ENCODE data around the gene TMEM94.
A peak's percentile ranks its signal among the peaks of the same experiment; 100 is the strongest.
"Not testable (repeated sequence)": the region's sequence is repeated elsewhere in the genome, so short reads cannot be mapped to it uniquely, and the experiment has no call there.

The TMEM94 gene

DNA sequence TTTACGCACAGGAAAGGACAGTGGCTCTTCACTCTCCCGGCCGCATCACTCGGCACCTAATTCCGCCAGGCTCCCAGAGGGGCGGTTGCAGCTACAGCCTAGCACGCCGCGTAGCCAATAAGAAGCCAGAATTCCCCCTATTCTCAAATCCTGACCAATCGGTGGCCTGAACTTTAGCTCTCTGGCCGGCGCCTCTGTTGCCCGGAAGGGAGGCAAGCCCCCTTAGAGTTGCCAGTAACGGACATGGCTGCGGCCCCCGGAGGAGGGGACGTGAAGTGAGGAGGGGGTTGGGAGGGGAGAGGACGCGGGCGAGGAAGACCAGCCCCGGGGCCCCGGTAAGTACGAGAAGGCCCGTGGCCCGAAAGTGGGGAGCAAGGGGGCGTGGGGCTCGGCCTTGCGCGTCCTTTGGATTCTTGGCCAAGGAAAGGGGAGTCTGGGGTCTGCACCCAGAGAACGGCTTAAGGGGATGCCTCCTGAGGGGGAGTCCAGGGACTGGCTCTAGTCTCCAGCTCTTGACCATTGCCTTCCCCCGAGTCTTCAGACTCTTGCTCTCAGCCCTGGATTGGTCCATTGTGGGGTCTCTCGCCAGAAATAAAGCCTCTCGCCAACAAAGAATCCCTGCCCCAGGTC lies at the start of gene TMEM94:
Gene TMEM94, plus strand, starts transcription at position 219 of the 630 bp plus-strand sequence. CDS start 15,271 bp downstream, outside the sequence.
- DNase-seq (ENCODE audit: low spot score): peak; percentile 98

DNA sequence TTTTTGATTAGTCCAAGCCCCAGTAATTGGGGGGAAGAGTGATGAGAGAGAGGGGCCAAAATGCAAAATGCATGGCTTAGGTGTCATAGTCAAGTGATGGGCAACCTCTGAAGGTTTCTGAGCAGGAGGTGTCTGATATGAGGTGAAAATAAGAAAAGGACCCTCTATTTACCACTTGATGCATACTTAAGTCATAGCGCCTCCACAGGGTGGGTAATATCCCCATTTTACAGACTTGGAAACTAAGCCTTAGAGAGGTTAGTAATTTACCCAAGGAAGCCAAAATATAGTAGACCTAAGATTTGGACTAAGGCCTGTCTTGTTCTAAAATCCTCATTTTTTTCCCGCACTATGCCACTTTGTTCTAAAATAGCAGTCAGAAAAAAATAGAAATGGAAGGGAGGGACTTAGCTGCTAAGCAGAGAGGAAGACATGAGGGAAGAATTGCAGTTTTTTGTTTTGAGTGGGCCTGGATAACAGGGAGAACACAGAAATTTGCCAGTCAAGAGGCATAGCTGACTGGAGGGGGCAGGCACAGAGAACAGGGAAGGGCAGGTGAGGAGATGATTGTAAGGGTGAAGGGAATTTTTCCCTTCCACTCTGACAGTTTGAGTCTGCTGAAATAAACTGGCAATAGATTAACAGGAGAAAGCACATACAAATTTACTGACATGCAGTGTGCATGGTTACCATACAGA lies 48.6 kb upstream of the TMEM94 start:
- DNase-seq (ENCODE audit: low spot score): no peak

DNA sequence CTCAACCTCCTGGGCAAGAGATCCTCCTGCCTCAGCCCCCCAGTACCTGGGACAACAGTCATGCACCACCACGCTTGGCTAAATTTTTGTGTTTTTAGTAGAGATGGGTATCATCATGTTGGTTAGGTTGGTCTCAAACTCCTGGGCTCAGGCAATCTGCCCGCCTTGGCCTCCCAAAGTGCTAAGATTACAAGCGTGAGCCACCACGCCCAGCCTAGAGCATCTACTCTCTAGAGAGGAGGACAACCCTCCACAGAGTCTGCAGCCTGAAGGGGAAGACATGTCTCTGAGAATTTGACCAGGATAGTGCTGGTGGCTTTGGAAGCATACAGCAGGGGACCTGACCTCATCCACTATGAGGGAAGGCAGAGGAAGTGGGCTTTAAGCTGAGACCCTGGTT lies 46.3 kb upstream of the TMEM94 start:
- no peak for DNase-seq (ENCODE audit: low spot score)

DNA sequence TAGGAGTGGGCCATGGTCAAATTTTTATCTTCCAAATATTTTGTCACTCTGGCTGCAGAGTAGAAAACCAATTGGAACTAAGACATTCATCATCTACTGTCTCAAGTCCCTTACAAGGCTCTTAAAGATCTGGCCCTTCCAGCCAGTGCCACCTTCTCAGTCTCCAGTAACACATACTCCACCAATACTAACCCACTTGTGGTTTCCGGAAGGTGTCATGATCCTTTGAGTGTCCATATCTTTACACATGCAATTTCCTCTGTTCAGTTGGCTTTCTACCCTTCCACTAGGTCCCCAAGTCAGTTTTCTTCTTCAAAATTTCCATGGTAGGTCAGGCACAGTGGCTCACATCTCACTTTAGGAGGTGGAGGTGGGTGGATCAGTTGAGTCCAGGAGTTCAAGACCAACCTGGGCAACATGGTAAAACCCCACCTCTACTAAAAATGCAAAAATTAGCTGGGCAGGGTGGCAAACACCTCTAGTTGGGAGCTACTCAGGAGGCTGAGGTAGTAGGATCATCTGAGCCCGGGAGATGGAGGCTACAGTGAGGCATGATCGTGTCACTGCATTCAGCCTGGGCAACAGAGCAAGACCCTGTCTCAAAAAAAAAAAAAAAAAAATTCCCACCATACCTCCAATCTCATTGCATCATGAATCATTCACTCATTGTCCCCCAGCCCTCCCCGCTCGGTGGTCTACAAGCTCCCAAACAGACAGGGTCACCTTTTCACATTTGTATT lies 44.9 kb upstream of the TMEM94 start:
- no peak for DNase-seq (ENCODE audit: low spot score)

DNA sequence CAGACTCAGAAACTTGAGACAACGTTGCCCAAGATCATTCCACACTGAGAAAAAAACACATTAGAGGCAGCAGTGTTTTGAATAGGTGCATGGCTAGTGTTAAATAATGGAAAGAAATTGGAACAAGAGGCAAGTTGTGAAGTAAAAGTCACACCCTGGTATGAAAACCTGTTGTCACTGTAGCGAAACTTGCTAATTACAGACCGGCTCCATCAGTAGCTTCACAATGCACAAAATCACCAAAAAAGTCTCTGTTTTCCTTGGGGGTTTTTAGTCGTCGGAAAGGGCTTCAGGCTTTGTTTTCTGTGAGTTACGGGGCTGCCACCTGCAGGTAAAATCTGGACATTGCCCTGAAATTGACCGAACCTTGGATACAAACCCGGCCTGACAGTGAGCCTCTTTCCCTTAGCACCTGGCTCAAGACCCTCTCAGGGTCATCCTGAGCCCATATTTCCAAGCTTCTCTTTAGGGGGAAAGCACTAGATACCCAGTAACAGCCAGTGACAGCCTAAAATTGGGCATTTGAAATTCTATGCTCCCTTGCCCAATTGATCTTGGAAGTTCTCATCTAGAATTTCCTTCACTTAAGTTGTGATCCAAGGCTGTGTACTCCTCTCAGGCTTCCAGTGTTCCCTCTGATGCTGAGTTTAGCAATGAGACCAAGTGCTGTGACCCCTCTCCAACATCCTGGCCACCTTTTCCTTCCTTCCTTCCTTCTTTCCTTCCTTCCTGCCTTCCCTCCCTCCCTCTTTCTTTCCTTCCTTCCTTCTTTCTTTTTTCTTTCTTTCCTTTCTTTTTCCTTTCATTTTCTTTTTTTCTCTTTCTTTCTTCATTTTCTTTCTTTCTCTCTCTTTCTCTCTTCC lies 43.7 kb upstream of the TMEM94 start:
- peak; percentile 55 for DNase-seq (ENCODE audit: low spot score)

DNA sequence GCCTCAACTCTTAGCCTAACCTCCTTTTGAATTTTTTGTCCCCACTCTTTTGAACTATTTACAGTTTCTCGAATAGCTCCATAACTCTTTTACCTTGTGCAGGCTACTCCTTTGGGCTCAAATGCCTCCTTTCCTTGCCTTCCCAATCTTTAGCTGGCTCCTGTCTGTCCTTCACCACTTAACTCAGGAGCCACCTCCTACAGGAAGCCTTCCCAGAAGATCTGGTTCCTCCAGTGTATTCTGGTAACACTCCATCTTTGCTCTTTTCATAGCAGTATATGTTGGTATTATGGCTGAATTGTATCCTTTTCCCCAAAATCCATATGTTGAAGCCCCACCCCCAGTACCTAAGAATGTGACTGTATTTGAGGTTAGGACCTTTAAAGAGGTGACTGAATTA lies 41.9 kb upstream of the TMEM94 start:
- no peak for DNase-seq (ENCODE audit: low spot score)

DNA sequence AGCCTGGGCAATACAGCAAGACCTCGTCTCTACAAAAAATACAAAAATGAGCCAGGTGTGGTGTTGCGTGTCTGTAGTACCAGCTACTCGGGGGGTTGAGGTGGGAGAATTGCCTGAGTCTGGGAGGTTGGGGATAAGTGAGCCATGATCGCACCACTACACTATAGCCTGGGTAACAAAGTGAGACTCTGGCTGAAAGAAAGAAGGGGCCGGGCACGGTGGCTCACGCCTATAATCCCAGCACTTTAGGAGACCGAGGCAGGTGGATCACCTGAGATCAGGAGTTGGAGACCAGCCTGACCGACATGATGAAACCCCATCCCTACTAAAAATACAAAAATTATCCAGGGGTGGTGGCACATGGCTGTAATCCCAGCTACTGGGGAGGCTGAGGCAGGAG lies 40.4 kb upstream of the TMEM94 start:
- DNase-seq (ENCODE audit: low spot score): no peak

DNA sequence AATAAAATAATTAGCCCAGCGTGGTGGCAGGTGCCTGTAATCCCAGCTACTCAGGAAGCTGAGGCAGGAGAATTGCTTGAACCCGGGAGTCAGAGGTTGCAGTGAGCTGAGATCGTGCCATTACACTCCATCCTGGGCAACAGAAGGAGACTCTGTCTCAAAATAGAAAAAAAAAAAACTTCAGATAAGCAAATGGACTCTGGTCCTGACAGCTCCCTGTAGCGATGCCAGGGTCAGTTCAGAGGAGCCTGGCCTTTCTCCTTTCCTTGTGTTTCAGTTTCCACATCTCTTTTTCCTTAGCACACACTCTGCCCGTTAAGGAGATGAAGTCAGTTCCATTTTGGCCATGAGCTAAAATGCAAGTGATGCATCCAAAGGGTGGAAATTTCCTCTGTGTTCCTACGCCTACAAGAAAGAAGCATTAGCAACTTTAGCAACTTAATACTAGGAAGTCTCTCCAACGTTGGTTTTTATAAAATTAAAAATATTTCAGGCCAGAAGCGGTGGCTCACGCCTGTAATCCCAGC lies 39.3 kb upstream of the TMEM94 start:
- no peak for DNase-seq (ENCODE audit: low spot score)

DNA sequence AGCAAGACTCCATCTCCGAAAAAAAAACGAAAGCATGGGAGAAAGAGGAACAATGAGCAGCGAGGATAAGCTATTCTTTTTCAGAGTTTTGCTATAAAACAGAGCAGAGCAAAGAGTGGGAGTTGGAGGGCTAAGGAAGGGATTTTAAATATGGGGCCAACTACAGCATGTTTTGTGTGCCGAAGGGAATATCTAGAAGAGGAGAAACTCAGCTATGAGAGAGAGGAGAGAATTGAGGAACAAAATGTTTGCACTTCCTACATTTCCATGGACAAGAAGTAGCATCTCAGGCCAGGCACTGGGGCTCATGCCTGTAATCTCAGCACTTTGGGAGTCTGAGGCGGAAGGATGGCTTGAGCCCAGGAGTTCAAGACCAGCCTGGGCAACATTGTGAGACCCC lies 37.9 kb upstream of the TMEM94 start:
- no peak for DNase-seq (ENCODE audit: low spot score)

DNA sequence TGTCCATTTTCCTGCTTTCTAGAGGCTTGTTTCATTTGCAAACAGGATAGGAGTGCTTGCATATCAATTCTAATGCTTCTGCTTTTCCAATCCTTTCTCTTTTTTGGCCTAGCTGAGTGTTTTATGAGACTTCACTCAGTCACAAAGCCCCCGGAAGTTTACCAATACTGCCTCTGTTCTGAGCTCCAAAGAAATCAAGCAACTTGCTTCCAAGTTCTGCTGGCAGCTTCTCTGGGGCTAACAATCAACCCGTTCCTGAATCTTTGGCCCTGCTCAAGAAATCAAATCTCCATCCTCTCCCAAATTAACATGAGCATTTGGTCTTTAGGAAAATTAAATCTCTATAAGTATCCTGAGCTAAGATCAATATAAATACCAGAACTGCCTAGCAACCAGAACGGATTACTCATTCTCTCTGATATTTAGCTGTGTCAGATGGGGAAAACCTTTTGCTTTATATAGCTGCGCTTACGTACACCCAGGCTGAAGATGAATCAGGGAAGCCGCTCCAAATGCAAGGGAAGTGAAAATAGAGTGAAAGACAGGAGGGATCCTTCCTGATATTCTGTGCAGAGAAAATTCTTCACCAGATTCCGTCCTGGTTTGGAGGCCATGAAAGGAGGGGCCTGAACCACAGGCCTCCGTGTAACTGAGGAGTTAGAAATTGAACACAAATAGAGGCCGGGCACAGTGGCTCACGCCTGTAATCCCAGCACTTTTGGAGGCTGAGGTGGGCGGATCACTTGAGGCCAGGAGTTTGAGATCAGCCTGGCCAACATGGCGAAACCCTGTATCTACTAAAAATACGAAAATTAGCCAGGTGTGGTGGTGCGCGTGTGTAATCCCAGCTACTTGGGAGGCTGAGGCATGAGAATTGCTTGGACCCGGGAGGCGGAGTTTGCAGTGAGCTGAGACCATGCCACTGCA lies 27.6 kb upstream of the TMEM94 start:
- peak; percentile 77 for DNase-seq (ENCODE audit: low spot score)

DNA sequence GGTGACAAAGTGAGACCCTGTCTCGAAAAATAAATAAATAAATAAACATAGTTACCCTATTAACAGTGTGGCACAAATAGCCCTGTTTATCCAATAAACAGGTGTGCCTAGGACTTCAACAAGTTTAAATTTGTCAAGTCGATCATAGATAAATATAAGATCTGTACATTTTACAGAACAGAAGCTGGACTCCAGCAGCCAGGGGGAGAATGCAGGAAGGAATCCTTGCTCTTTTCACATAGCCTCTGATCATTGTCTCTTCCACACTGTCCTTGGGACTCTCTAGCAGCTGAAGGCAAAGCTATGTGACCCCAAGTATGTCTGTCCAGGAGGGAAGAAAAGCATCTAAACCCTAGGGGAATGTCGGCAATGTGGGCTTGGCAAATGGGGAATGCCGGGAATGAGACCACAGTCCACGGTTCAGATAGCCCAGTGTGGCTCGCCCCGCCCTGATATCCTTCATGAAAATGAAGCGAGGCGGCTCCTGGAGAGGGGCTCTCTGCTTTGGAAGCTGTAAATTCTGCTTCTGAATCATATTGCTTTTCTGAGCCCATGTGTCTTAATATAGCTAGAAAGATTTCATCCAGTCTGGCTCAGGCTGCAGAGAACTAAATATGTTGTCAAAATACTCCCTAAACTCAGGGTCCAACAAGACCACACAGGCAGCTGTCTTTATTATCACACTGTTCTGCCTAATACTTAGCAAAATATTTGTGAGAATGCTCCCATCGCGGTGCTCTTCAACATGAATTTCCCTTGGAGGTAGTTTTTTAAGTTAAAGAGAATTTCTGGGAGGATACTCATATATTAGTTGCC lies 26.1 kb upstream of the TMEM94 start:
- DNase-seq (ENCODE audit: low spot score): peak; percentile 79

DNA sequence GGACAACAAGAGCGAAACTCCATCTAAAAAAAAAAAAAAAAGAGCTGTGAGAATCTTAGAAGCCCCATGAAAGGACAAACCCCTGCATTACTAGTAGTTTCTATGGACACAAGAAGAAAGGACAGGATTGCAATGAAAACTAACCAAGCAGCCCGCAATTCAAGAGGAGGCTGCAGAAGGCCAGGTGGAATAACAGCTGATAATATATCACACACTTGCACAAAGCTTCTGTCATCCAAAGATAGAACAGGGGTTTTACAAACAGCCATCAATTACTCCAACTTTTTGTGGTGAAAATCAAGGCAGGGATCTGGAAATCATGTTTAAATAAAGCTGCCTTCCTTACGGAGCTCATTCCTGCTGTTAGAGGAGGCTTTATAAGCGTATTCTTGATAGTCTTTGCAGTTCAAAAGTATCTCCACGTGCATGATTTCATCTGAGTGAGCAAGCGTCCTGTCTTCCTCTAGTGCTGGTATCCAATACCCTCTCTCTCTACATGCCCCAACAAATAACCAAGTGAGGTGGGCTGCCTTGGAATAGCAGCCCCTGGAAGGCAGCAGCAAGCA lies 23.1 kb upstream of the TMEM94 start:
- no peak for DNase-seq (ENCODE audit: low spot score)

DNA sequence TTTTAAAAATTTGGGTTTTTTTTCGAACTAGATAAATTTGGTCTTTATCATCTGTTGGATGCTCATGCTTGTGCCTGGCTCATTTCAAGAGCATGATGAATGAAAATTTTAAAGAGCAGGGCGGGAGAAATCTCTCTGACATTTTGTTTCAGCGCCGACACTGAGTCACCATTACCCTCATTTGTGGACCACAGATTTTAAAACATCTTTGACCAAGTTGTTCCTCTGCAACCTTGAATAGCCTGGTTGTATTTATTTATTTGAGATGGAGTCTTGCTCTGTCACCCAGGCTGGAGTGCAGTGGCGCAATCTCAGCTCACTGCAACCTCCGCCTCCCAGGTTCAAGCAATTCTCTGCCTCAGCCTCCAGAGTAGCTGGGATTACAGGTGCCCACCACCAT lies 22.0 kb upstream of the TMEM94 start:
- not testable (repeated sequence) for DNase-seq (ENCODE audit: low spot score)

DNA sequence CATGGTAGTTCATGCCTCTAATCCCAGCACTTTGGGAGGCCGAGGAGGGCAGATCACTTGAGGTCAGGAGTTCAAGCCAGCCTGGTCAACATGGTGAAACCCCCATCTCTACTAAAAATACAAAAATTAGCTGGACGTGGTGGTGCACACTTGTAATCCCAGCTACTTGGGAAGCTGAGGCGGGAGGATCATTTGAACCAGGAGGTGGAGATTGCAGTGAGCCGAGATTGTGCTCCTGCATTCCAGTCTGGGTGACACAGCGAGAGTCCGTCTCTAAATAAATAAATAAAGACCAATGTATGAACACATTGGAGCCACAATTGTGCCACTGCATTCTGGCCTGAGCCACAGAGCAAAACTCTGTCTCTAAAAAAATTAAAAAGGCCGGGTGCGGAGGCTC lies 19.0 kb upstream of the TMEM94 start:
- not testable (repeated sequence) for DNase-seq (ENCODE audit: low spot score)

DNA sequence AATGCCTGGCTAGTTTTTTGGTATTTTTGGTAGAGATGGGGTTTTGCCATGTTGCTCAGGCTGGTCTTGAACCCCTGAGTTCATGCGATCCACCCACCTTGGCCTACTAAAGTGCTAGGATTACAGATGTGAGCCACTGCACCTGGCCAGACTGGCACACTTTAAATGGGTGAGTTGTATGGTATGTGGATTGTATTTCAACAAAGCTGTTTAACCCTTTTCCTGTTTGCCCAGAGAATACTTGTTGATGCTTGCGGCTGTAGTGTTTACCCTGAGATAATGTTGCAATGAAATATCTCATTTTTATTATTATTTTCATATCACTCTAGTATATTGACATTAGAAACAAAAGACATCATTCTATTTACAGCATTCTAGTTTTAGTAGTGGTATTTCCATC lies 17.1 kb upstream of the TMEM94 start:
- no peak for DNase-seq (ENCODE audit: low spot score)

DNA sequence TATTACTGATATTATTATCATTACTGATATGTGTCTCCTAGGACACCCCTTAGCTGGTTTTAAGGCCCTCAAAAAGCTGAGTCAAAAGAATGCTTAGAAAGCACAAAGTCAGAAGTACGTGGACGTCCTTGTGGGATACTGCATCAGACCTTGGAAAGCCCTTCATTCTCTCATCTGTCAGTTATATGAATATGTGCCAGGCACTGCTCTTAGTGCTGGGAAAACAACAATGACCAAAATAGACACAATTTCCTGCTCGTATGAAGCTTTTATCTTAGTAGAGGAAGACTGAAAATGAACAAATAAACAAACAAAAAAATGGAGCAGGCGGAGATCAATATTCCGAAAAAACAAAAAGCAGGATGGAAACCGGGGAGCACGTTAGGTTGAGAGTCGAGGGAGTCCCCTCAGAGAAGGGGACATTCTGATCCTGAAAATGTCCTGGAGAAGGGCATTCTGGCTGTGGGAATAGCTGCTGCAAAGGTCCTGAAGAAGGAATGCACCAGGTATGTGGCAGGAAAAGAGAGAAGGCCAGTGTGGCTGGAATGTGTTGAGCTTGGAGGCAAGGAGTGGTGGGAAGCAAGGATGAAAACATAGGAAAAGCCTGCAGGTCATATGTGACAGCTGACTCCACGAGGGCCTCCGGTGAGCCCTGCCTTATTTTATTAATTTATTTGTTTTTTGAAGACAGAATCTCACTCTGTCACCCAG lies 15.5 kb upstream of the TMEM94 start:
- no peak for DNase-seq (ENCODE audit: low spot score)

DNA sequence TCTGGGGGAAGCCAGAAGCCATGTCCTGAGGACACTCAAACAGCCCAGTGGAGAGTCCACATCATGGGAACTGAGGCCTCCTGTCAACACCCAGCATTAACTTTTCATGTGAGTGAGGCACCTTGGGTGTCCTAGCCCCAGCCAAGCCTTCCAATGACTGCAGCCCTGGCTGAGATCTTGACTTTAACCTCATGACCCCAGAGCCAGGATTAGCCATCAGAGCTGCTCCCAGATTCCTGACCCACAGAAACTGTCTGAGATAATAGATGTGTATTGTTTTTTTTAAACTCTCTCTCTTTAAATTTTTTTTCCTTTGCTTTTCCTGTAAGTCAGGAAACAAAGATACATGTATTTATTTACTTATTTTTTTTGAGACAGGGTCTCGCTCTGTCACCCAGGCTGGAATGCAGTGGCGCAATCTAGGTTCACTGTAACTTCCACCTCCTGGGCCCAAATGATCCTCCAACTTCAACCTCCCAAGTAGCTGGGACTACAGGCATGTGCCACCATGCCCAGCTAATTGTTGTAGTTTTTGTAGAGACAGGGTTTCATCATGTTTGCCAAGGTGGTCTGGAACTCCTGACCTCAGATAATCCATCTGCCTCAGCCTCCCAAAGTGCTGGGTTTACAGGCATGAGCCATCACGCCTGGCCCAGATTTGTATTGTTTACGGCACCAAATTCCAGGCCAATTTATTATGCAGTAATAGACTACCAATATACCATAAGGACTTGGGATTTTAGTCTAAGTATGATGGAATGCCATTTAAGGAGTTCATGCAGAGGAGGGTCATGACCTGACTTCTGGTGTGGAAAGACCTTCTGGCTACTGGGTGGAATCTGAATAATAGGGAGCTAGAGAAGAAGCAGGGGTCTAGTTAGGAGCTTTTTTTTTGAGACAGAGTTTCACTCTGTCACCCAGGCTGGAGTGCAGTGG lies 14.0 kb upstream of the TMEM94 start:
- DNase-seq (ENCODE audit: low spot score): no peak

DNA sequence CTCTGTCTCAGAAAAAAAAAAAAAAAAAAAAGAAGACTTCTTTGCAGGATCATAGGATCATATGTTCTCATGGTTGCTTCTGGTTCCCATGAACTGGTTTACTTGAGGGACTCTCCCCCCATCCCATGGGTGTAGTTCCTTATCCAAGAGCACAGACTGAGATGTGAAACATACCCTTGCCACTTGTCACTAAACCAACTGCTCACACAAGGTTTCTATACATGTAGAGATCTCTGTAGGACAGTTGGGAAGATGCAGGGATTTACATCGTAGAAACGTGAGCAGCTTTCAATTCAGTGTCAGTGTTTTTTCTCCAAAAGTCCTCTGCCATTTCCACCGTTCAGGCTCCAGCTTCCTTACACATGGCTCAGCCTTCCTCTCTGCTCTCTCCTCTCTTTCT lies 11.1 kb upstream of the TMEM94 start:
- no peak for DNase-seq (ENCODE audit: low spot score)
